Brain pericyte (primary cell): ENCODE results near the gene KATNAL2.

Source experiments
- DNase-seq: peaks from one replicate; pipeline ENCODE4 v3.0.0-alpha.2; 2012; ENCODE audit warnings: low read depth, low spot score

KATNAL2 gene, protein sequence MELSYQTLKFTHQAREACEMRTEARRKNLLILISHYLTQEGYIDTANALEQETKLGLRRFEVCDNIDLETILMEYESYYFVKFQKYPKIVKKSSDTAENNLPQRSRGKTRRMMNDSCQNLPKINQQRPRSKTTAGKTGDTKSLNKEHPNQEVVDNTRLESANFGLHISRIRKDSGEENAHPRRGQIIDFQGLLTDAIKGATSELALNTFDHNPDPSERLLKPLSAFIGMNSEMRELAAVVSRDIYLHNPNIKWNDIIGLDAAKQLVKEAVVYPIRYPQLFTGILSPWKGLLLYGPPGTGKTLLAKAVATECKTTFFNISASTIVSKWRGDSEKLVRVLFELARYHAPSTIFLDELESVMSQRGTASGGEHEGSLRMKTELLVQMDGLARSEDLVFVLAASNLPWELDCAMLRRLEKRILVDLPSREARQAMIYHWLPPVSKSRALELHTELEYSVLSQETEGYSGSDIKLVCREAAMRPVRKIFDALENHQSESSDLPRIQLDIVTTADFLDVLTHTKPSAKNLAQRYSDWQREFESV

DNA sequence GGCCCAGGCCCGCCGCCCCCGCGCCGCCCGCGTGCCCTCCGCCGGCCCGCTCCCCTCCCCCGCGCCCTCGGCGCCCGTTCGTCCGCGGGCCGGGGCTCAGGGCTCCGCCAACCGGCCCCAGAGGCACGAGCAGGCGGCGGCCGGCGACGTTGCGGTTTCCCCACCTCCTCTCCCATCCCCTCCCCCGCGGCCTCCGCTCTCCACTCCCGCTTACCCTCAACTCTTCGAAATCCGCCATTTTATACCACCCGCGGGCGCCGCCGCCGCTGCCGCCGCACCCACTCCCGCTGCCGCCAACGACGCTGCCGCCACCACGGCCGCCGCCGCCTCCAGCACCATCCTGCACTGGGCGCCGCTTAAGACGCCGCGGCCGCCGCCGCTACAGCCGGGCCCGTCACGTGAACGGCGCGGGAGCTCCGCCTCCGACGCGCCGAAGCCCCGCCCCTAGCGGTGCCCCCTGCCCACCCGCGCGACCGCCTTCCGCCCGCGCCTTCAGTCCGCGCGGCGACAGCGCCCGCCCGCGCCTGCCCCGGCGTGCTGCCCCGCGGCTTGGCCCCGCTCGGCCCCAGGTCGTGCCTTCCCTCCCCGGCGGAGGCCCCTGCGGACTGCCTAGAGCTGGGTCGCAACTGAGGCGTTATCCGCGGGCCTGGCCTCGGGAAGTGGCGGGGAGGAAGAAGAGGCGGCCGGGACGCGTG, at the start of gene KATNAL2, which contains the start of gene PIAS2:
Gene KATNAL2 (plus strand): TSS at position 495 of the 695 bp plus-strand sequence. CDS start 29,271 bp downstream, outside the sequence.
Gene PIAS2 (minus strand): TSS at position 400 of the 695 bp plus-strand sequence. CDS start 162 bp downstream, at position 238.
- DNase-seq = no peak

DNA sequence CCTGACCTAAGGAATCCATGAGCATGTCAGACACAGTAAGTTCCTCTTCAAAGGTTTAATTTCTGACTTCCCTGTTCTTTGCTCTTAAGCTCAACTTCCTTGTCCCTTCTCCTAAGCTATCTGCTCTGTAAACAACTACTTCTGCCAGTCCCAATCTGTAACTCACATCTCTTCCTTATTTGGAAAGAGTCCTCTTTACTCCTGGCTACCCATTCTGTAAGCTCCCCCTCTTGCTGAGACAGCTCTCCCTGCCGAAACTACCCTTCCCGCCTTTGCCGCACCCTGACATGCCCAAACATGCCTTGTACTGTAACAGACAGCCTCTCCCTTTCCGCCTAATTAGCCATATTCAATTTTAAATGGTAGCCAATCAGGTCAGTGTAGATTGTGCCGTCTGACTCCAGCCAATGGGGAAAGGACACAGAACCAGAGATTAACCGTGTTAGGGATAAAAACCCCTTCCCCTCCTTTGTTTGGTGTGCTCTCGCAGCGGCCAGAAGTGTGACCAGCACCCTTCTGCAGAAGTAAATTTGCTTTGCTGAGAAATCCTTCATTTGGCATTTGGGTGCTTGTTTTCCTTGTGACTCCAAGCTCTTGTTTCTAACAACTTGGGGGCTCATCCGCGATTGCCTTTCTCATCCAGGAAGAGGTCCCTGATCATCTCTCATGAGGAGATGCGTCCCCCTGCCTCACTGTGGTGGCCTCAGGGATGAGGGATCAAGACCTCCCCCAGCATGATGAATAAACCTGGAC, 49.1 kb upstream of the KATNAL2 start:
- DNase-seq = no peak

DNA sequence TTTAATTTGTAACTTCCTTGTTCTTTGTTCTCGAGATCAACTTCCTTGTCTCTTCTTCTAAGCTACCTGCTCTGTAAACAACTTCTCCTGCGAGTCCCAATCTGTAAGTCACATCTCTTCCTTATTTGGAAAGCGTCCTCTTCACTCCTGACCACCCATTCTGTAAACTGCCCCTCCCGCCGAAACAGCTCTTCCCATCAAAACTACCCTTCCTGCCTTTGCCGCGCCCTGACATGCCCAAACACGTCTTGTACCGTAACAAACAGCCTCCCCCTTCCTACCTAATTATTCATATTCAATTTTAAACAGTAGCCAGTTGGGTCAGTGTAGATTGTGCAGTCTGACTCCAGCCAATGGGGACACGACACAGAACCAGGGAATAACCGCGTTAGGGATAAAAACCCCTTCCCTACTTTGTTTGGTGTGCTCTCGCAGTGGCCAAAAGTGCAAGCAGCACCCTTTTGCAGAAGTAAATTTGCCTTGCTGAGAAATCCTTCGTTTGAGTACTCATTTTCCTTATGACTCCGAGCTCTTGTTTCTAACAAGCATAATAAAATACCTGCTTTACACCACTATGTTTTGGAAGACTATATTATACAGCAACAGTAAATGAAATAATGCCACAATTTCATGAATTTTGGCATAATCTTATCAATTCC, 39.9 kb upstream of the KATNAL2 start:
- DNase-seq = no peak

DNA sequence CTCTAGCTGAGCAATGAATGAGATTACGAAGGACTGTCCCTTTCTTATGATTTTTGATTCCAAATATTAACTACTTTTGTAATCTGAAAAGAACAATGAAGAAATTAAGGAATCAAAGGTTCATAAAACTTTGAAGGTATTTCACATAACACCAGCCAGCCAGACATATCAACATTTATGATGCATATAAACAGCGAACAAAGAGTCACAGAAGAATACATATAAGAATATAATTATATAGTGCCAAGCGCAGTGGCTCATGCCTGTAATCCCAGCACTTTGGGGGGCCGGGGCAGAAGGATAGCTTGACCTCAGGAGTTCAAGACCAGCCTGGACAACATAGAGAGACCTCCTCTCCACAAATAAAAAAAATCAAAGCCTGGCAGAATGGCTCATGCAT, 34.2 kb upstream of the KATNAL2 start:
- no peak for DNase-seq

DNA sequence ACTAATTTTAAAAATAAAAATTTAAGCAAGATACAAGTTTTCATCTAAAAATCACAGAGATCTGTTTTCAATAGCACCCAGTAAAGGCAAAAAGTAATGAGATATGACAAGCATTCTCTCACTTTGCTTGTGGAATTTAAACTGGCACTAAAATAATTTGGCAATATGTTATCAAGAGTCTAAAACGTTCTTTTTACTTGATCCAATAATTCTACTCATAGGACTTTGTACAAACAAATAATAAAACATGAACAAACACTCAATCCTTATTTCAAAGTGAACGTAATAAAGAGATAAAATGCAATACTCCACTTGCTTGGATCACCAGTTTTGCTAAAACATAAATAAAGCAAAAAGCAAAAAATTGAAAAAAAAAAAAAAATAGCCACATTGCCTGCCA, 30.5 kb upstream of the KATNAL2 start:
- no peak for DNase-seq

DNA sequence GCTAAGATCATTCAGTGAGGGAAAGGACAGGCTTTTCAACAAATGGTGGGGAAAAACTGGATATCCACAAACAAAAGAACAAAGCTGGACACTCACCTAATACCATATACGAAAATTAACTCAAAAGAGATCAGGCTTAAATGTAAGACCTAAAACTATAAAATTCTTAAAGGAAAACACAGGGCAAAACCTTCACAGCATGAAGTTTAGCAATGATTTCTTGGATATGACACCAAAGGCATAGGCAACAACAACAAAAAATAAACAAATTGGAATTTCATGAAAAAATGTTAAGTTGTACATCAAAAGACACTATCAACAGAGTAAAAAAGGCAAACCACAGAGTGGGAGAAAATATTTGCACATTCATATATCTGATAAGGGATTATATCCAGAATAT, 28.4 kb upstream of the KATNAL2 start:
- no peak for DNase-seq

DNA sequence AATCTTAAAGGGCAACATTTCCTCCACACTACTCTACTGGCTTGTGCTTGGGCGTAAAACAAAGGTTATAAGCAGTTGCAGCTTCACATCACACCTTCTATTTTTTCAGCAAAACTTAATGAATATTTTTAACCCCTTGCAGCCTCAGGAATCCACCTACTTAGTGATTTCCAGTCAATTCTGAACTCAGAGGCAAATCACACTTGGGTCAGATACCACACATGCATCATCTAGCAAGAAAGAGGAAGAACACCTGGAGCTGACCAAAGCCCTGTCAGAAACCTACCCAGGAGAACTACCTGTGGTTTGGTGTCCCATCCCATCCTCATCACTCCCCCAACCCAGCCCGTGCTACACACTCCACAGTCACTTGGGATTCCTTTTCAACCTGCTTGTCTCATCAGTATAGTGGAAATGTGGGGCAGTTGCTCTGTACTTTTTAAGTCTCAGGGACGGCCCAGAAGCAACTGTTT, 25.6 kb upstream of the KATNAL2 start:
- no peak for DNase-seq

DNA sequence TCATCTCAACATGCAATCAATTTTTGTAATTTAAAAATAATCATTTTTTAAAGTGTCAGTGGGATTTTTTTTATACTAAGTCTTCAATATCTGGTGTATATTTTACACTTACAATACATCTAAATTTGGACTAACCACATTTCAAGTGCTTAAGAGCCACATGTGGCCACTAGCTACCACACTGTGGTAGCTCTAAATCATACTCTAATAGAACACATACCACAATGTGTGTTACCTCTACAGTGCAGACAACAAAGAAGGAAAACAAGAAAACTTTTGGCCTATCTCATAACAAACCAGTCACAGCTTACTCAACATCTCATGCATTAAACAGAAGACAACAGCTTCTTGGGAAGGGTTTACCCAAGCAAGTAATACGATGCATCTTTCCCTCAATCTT, 24.6 kb upstream of the KATNAL2 start:
- no peak for DNase-seq

DNA sequence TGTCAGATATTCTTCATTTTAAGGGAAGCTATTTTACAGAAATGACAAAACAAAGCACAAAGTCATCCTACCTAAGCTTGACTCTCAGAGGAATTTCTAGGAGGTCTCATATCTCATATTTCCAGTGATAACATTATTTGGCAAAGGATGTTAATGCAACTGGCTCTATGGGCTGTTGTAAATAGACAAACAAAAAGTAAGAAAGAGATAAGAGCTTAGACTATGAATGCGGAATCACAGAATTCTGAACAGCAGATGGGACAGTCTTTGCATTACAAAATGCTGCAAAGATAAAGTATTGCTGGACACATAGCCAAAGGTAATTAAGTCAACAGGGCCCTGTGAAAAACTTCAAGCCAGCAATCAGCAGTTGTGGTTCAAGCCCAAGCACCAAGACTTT, 24.0 kb upstream of the KATNAL2 start:
- DNase-seq = no peak

DNA sequence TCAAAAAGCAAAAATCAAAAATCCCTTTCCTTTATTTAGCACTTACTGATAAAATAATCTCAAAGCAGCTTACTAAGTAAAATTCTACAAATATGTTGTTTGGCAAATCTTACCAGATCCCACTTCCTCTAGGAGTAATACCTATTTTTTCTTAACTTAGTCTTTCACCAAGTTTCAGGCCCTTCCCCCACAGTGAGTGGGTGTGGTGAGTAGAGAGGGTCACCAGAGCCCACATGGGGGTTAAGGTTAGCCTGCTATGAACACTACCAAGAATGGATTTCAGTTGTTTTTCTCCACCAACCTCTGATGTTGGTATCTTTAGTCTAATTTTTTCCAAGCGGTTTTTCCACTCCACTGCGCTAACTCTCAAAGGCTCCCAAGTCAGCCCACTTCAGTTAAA, 23.3 kb upstream of the KATNAL2 start:
- DNase-seq = no peak

DNA sequence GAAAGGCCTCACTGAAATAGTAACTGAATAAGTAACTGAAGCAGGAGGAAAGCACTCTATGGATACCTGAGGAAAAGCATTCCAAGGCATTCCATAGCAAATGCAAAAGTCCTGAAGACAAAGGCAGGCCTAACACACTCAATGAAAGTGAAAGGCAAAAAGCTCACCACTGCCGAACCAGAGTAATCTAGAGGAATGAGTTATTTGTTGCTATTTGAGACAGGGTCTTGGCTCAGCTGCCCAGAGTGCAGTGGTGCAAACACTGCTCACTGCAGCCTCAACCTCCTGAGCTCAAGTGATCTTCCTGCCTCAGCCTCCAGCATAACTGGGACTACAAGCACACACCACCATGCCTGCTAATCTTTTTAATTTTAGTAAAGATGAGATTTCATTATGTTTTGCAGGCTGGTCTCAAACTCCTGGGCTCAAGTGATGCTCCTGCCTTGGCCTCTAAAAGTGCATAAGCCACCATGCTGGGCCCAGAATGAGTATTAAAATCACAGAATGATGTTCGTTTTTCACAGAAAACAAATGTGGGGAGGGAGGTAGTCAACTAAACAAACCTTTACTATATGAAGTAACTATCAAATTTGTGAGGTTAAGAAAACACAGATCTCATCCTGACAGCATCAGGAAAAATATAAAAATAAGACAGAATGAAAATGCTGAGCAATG, 18.0 kb upstream of the KATNAL2 start:
- DNase-seq = no peak

DNA sequence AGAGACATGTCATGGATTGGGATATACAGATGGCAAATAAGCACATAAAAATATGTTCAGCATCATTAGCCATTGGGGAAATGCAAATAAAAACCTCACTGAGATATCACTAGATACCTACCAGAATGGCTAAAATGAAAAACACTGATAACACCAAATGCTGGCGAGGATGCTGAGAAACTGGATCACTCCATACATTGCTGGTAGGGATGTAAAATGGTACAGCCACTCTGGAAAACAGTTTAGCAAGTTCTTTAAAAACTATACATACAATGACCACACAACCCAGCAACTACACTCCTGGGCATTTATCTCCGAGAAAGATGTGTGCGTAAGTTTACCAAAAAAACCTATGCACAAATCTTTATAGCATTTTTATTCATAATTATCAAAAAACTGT, 14.0 kb upstream of the KATNAL2 start:
- no peak for DNase-seq

DNA sequence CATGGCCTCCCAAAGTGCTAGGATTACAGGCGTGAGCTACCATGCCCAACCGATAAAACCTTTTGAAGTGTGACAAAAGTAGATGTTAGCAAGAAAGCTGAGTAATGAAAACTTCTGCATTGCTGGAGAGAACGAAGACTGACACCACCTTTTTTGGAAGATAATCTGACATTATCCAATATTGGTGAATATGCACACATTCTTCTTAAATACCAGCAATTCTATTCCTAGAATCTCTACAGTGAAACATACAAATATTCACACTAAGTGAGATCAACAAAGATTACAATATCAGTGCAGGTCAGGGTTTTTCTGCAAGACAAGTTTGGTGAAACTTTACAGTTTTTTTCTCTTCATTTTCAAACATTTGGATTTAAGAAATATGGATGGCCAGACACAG, 7.9 kb upstream of the KATNAL2 start:
- DNase-seq = no peak

DNA sequence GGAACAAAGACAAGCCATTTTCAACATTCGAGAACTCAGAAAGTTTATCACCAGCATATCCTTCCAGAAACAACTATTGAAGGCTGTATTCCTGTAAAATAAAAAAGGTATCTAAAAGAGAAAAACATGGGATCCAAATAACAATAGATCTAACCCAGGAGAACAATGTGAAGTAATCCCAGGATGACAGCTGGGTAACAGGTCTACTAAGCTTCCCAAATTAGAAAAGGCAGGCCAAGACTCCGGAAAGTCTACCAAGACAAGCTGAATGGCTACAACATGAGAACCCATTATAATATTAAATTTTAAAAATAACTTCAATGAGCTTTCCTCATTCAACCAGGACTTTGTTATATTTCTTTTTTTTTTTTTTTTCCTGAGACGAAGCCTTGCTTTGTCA, 6.5 kb upstream of the KATNAL2 start:
- DNase-seq = no peak

DNA sequence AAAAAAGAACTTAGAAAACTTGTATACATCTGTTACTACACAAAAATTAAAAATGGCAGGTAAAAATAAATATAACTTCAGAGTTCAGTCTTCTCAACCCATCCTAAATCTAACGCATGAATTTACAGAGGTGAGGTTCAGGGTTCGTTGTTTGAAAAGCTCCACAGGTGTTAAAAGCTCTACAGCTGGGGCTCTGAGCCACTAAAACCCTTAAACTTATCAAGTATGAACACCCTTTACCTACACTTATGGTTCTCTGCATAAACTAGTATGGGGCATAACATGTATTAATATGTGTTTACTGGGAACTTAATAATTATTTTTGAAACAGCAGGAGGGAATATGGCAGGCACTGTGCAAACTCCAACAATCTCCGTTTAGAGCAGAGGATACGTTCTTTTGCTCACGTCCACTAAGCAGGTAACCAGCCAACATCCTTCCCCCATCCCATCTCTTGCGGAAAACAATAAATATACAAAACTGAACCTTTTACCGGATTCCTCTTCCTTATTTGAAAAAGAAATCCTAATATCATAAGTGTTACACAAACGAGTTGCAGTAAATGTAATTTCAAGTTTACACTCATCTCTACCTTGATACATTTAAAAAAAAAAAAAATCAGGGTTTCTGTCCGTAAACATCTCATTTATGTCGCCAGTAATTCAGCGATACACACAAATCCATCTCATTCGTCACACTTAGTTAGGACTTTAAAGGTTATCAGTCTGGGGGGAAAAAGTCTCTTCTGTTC, 1.4 kb upstream of the KATNAL2 start:
- DNase-seq = no peak

DNA sequence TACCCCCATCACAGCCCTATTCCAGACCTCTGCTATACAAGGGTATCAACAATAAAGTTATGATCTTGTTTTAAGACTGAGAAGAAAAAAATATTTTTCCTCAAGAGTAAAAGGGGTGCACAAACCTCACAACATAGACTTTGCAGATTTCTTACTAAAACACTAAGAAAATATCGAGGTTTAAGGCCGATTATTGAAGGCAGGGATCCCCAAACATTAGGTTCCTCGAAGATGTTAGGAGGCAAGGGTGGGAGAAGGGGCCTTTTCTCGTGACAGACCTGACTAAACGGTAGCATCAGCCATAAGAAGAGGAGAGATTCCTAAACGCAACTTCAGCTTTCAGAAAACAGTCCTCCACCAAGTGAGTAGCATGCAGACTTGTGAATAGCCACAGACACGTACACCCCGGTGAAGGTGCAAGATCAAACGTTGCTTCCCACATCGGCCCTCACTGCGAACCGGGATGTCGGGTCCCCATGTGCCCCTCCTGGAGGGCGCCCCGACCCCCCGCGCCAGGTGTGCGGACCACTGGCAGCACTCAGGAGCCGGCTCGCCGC, 773 bp upstream of the KATNAL2 start:
- no peak for DNase-seq

DNA sequence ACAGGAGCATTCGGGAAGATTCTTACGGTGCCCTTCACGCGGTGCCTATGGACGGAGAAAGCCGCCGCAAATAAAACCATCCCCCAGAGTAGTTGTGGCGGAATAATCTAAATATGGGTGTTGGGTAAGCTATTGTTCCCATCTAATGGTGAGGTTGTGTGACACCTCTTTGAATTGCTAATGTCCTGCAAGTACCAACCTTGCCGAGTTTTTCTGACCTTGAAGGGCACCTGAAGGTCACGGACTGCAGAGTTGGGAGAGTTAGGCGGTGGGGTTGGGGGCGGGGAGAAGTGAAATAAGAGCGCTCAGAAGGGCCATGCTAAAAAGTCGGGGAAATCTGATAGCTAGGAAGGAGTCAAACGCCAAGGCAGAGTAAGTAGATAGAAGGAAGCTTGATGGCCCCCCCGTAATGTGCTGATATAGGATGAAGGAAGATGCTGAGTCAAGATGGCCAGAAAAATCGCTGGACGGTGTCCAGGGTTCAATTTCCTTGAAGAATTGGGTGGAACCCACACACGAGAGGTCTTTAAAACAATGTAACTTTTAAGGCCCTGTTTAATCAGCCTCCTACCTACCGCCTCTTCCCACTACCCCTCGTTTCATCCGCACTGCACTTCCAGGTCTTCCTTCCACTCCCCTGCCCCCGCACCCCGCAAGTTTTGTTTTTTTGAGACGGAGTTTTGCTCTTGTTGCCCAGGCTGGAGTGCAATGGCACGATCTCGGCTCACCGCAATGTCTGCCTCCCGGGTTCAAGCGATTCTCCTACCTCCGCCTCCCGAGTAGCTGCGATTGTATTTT, 600 bp downstream of the KATNAL2 start:
- no peak for DNase-seq

DNA sequence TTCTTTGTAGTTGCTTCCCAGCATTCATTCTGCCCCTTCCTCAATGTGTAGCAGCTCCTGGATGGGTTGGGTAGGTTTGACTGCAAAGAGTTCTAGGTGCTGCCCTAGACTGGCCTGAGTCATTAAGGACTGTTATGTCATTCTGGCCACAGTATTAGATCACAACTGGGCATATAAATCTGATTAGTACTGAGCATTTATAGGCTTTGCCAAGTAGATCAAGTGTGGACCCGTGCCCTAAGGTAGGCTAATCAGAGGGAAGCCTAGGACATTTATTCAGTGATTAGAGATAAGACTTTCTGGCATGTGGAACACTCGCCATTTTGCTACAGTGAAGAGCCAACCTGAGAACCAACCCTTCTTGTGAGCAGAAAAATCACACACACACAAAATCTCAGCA, 2.7 kb downstream of the KATNAL2 start:
- DNase-seq = no peak

DNA sequence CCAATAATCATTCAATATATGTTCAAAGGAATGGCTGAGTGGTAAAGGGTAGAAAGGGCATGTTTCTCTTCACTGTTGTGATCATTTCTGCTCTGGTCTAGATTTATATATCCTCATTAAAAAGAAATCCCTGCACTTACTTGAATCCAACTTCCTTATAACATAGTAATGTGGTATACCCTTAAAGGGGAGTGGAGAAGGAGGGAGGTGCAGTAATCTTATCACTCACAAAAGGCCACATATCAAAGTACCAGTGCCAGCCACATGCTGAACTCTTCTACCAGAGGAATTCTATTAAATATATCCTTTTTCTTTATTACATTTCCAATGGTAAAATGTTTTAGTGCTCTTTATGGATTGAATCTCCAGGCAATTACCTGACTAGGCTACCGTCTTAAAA, 3.3 kb downstream of the KATNAL2 start:
- no peak for DNase-seq
